Thoracic aorta (tissue), 2 donors: ENCODE data around the gene UCKL1. TPM values are rescaled to one million over a fixed set of nuclear protein-coding genes. Genes with fewer than 3 reads are reported as not detected.
"Not testable (repeated sequence)": the region's sequence is repeated elsewhere in the genome, so short reads cannot be mapped to it uniquely, and the experiment has no call there.

Source experiments
- ATAC-seq: fragments of 150-250 bp; one replicate; pipeline ENCODE4 v1.8.0; 2017; ENCODE audit warnings: low read depth; ENCODE audit not compliant: insufficient number of reproducible peaks, low FRiP score
- DNase-seq: peaks from one replicate; pipeline ENCODE4 v3.0.0-alpha.2; 2020; ENCODE audit warnings: low spot score
- H3K27ac ChIP-seq, 2 donors: fragments of 200-600 bp; sonication (generic); 1 replicate in 1 of 2; 2 replicates in 1 of 2; pipeline ENCODE4 v1.5.1; 2016; ENCODE audit warnings: mild to moderate bottlenecking in 2 of 2, moderate library complexity in 2 of 2
- H3K27me3 ChIP-seq: fragments of 200-600 bp; sonication (generic); replicated peaks from 2 replicates; pipeline ENCODE4 v1.6.0; 2016; ENCODE audit warnings: mild to moderate bottlenecking; ENCODE audit not compliant: insufficient read depth
- H3K36me3 ChIP-seq: fragments of 200-600 bp; sonication (generic); one replicate; pipeline ENCODE4 v1.5.1; 2016
- H3K4me1 ChIP-seq, 2 donors: fragments of 200-600 bp; sonication (generic); 1 replicate in 1 of 2; 2 replicates in 1 of 2; pipeline versions ENCODE4 v1.5.1 to v1.6.0; 2016; ENCODE audit warnings: low read depth in 2 of 2, mild to moderate bottlenecking in 1 of 2; ENCODE audit not compliant: control insufficient read depth in 1 of 2
- H3K4me3 ChIP-seq: fragments of 200-600 bp; sonication (generic); 2 replicates; pipeline ENCODE4 v1.5.1; 2016; ENCODE audit warnings: mild to moderate bottlenecking
- H3K9me3 ChIP-seq: fragments of 200-600 bp; sonication (generic); 2 replicates; pipeline ENCODE4 v1.5.1; 2016
- total RNA-seq, 2 donors: library from RNA; depleted of rRNA; stranded (reverse); fragments of >200 nt; gene quantifications; one replicate each; pipeline versions ENCODE4 v1.1.0 to v1.2.3, GENCODE V29; 2016
- TF ChIP-seq, protein P1 (sequence below): fragments of 200-600 bp; sonication (generic); IDR thresholded peaks from one replicate; pipeline ENCODE4 v1.5.1; 2019; ENCODE audit warnings: antibody characterized with exemption

Gene UCKL1
- total RNA-seq, 2 donors from 2014 or later, result 27.3 to 40.5 TPM

- Histone ChIP-seq H3K4me3 (no peak overlapping the region), H3K27ac (no peak overlapping the region)
- TF ChIP-seq, protein P1, sequence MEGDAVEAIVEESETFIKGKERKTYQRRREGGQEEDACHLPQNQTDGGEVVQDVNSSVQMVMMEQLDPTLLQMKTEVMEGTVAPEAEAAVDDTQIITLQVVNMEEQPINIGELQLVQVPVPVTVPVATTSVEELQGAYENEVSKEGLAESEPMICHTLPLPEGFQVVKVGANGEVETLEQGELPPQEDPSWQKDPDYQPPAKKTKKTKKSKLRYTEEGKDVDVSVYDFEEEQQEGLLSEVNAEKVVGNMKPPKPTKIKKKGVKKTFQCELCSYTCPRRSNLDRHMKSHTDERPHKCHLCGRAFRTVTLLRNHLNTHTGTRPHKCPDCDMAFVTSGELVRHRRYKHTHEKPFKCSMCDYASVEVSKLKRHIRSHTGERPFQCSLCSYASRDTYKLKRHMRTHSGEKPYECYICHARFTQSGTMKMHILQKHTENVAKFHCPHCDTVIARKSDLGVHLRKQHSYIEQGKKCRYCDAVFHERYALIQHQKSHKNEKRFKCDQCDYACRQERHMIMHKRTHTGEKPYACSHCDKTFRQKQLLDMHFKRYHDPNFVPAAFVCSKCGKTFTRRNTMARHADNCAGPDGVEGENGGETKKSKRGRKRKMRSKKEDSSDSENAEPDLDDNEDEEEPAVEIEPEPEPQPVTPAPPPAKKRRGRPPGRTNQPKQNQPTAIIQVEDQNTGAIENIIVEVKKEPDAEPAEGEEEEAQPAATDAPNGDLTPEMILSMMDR, result no peak
Measured at GRCh38 chr20:63924241-63924640, 32.0 kb downstream of the UCKL1 start.

GRCh38 chr20:63923651-63924050 lies 32.6 kb downstream of the UCKL1 start:
- H3K36me3 ChIP-seq, result peaks cover 11% of the 10 kb centered on the region
- TF ChIP-seq, protein P1, result no peak
- H3K27ac ChIP-seq, result no peak overlapping the region
- peaks cover 0 to 8% of the 10 kb centered on the region in 2 donors for H3K4me1 ChIP-seq
- no peaks in the 10 kb centered on the region for H3K27me3 ChIP-seq
- no peak for ATAC-seq
- H3K9me3 ChIP-seq, result no peaks in the 10 kb centered on the region
- H3K4me3 ChIP-seq, result no peak overlapping the region
- no peak for DNase-seq

More at GRCh38 chr20:63924241-63924640, 32.0 kb downstream of the UCKL1 start:
- DNase-seq (no peak), ATAC-seq (no peak)
- no peaks in the 10 kb centered on the region for H3K9me3 ChIP-seq
- H3K36me3 ChIP-seq, result peaks cover 14% of the 10 kb centered on the region
- peaks cover 0 to 8% of the 10 kb centered on the region in 2 donors for H3K4me1 ChIP-seq
- no peaks in the 10 kb centered on the region for H3K27me3 ChIP-seq

GRCh38 chr20:63920226-63920625 lies 36.0 kb downstream of the UCKL1 start:
- peaks cover 3% of the 10 kb centered on the region for H3K36me3 ChIP-seq
- no peak for DNase-seq
- peaks cover 0 to 8% of the 10 kb centered on the region in 2 donors for H3K4me1 ChIP-seq
- no peaks in the 10 kb centered on the region for H3K27me3 ChIP-seq
- H3K9me3 ChIP-seq, result no peaks in the 10 kb centered on the region
- H3K4me3 ChIP-seq, result no peak overlapping the region
- TF ChIP-seq, protein P1, result no peak
- no peak overlapping the region for H3K27ac ChIP-seq
- ATAC-seq, result no peak

DNA sequence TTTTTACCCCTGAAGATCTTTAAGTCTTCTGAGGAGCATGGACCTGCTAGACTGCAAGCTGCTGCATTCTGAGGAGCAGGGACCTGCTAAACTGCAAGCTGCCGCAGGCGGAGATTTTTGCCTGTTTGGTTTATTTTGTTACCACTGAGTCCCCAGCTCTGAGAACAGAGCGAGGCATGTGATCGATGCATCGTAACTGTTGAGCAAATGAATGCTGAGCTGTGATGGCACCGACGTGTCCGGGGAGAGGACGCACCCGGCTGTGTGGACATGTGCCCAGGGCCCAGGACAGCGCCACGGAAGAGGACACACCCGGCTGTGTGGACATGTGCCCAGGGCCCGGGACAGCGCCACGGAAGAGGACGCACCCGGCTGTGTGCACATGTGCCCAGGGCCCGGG lies 37.1 kb downstream of the UCKL1 start:
- Histone ChIP-seq H3K4me3 (no peak overlapping the region), H3K9me3 (no peaks in the 10 kb centered on the region), H3K27ac (no peak overlapping the region), H3K27me3 (no peaks in the 10 kb centered on the region), H3K36me3 (peaks cover 3% of the 10 kb centered on the region), H3K4me1 (peaks cover 0 to 4% of the 10 kb centered on the region in 2 donors)
- TF ChIP-seq, protein P1, result no peak
- ATAC-seq (no peak), DNase-seq (no peak)

DNA sequence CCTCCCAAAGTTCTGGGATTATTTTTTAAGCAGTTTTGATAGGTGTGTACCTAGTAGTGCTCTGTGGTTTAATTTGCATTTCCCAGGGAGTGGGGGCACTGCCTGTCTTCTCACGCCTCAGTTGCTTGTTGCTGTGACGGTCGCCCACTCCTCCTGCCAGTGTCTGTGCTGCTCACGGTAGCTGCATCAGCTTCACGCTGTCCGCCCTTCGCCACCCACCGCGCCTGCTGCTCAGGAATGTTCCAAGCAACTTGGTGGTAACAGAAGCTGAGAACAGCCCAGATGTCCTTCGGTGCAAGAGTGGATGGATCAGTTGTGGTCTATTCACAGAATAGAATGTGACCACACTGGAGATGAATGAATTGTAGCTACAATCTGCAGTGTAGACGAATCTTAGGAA lies 38.4 kb downstream of the UCKL1 start:
- Histone ChIP-seq H3K27ac (no peak overlapping the region), H3K27me3 (no peaks in the 10 kb centered on the region), H3K36me3 (peaks cover 3% of the 10 kb centered on the region), H3K4me1 (no peaks in the 10 kb centered on the region), H3K9me3 (no peaks in the 10 kb centered on the region), H3K4me3 (no peak overlapping the region)
- ATAC-seq (no peak), DNase-seq (no peak)
- TF ChIP-seq, protein P1, result no peak

- not testable (repeated sequence) for H3K4me1 ChIP-seq, H3K9me3 ChIP-seq, H3K36me3 ChIP-seq, ATAC-seq, H3K27me3 ChIP-seq, H3K4me3 ChIP-seq, H3K27ac ChIP-seq, DNase-seq
Measured at GRCh38 chr20:63916371-63916939, 39.8 kb downstream of the UCKL1 start.
